Activated T-cell treated with anti-CD3 and anti-CD28 coated beads for 1 hour (primary cell): Measurements from ENCODE around the gene C9.
"Not testable (repeated sequence)": the region's sequence is repeated elsewhere in the genome, so short reads cannot be mapped to it uniquely, and the experiment has no call there.

Source experiments
- DNase-seq: peaks from one replicate; pipeline ENCODE4 v3.0.0-alpha.2; 2020; ENCODE audit warnings: low read depth

C9 gene

GRCh38 chr5:39371367-39371635 lies 7.0 kb upstream of the C9 start:
- DNase-seq: no peak

GRCh38 chr5:39370555-39371366 lies 6.5 kb upstream of the C9 start:
- DNase-seq: no peak

- no peak for DNase-seq
These were observed 5.0 kb upstream of the C9 start for GRCh38 chr5:39369123-39369815.

GRCh38 chr5:39368116-39368515 lies 3.8 kb upstream of the C9 start:
- no peak for DNase-seq

GRCh38 chr5:39367711-39368110 lies 3.4 kb upstream of the C9 start:
- no peak for DNase-seq

- no peak for DNase-seq
These were observed 1.1 kb downstream of the C9 start for GRCh38 chr5:39363217-39363616.

- no peak for DNase-seq
These were observed 1.6 kb downstream of the C9 start for GRCh38 chr5:39362646-39363045.

- no peak for DNase-seq
These were observed 3.0 kb downstream of the C9 start for GRCh38 chr5:39361306-39361705.

- DNase-seq: no peak
These were observed 3.7 kb downstream of the C9 start for GRCh38 chr5:39360471-39361111.

- no peak for DNase-seq
These were observed 8.0 kb downstream of the C9 start for GRCh38 chr5:39356263-39356662.

- DNase-seq: no peak
These were observed 9.0 kb downstream of the C9 start for GRCh38 chr5:39355324-39355723.

GRCh38 chr5:39353717-39354399 lies 10.4 kb downstream of the C9 start:
- no peak for DNase-seq

- DNase-seq: no peak
These were observed 11.3 kb downstream of the C9 start for GRCh38 chr5:39352951-39353350.

GRCh38 chr5:39352170-39352569 lies 12.1 kb downstream of the C9 start:
- DNase-seq: no peak

- DNase-seq: no peak
These were observed 14.8 kb downstream of the C9 start for GRCh38 chr5:39349484-39349883.

GRCh38 chr5:39342460-39342859 lies 21.8 kb downstream of the C9 start:
- no peak for DNase-seq

GRCh38 chr5:39341896-39342295 lies 22.4 kb downstream of the C9 start:
- DNase-seq: no peak

- no peak for DNase-seq
These were observed 23.8 kb downstream of the C9 start for GRCh38 chr5:39340506-39340905.

GRCh38 chr5:39337252-39337915 lies 26.9 kb downstream of the C9 start:
- no peak for DNase-seq

GRCh38 chr5:39334296-39334695 lies 30.0 kb downstream of the C9 start:
- not testable (repeated sequence) for DNase-seq

GRCh38 chr5:39333104-39333503 lies 31.2 kb downstream of the C9 start:
- DNase-seq: no peak

GRCh38 chr5:39331861-39332381 lies 32.4 kb downstream of the C9 start:
- DNase-seq: no peak
